HG02759 (cell line): ENCODE results near the gene MED26.
"Not testable (repeated sequence)": the region's sequence is repeated elsewhere in the genome, so short reads cannot be mapped to it uniquely, and the experiment has no call there.

Source experiments
- ATAC-seq: cut with Tn5 transposase; IDR thresholded peaks from one replicate; pipeline ENCODE4 v1.9.1; 2021; ENCODE audit warnings: mild to moderate bottlenecking, moderate library complexity; ENCODE audit not compliant: unreplicated experiment

MED26 gene

DNA sequence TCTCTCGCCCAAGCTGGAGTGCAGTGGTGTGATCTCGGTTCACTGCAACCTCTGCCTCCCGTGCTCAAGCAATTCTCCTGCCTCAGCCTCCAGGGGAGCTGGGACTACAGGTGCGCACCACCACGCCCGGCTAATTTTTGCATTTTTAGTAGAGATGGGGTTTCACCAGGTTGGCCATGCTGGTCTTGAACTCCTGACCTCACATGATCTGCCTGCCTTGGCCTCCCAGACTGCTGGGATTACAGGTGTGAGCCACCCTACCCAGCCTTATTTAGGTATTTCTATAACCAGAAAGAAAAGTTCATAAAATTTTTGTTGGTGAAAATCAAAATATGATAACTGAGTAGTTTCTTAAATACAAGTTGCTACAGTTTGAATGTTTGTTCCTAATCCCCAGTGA, 84.3 kb downstream of the MED26 start:
- ATAC-seq: not testable (repeated sequence)

DNA sequence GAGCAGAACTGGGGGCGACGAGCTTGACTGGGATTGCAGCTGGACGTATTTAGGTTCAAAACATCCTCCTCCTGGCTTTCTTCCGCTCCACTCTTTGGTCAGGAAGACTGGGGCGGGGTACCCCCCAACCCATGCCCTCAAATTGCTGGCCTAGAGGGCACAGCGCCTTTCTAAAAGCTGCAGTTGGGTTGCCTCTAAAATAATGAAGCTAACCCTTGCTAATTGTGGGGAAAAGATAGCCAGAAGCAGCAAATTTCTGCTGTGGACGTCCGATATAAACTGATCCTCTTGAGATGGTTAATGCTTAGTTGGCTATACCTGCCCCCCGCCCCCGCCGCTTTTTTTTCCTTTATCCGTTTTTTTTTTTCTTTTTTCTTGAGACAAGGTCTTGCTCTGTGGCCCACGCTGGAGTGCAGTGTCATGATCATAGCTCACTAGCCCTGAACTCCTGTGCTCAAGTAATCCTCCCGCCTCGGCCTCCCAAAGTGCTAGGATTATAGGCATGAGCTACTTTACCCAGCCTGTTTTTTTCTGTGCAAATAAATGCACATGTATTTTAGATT, 85.0 kb downstream of the MED26 start:
- no peak for ATAC-seq

- peak; percentile 83 for ATAC-seq
Measured at GRCh38 chr19:16542045-16542909, 85.7 kb downstream of the MED26 start, which contains the start of gene CHERP. Gene CHERP (minus strand): TSS chr19:16542437. CDS start chr19:16542378, 59 bp downstream.

DNA sequence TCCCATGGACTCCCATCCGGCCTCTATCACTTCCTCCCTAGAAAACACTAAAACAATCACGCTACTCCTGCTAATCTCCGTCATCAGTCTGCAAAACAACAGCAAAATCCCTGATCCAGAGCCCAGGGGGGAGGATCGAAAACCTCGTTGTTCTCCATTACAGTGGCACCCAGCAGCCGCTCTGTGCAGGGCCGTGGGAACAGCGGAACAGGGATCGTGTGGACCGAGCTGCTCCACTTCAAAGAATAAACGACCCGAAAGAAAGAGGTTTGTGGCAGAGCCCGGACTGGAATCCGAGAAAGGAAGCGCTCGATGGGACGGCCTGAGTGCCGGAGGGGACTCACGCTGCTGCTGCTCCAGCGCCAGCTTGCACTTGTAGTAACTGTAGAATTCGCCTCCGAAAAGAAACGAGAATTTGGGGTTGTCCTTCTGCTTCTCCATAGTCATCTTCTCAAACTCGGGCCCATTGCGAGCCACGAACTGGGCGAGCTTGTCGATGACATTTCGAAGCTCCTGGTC, 86.4 kb downstream of the MED26 start:
- peak; percentile 2 for ATAC-seq

DNA sequence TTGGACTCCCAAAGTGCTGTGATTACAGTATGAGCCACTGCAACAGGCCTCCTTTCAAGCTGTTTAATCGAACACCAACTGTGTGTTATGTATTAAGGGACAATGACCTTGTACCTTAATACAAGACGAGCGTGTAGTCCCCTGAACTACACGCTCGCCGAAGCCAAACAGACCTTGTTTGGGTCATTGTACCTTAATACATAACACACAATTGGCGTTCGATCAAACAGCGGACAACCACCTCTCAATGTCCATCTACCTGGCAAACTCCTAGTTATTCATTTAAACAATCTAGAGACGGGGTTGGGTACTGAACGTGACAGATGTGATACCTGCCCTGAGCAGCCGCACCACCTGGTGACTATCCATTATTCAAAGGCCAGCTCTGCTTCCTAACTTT, 87.1 kb downstream of the MED26 start:
- ATAC-seq: no peak

GRCh38 chr19:16537111-16537510, 90.9 kb downstream of the MED26 start:
- ATAC-seq: no peak

DNA sequence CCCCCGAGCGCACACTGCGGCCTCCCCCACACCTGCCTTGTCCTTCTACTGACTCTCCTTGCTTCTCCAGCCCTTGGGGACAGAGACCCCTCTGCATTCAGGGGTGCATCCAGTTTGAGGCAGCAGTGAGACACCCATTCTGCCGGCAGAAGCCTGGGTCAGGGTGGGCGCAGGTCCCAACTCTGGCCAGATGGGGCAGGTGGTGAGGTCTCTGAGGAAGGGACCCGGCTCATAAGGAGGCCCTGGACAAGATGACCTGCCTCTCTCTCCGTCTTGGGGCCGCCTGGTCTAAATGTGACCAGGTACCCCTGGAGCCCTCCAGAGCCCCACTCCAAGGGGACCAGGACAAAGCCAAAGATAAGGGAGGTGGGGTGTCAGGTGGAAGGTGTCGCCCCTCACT, 91.9 kb downstream of the MED26 start:
- no peak for ATAC-seq

DNA sequence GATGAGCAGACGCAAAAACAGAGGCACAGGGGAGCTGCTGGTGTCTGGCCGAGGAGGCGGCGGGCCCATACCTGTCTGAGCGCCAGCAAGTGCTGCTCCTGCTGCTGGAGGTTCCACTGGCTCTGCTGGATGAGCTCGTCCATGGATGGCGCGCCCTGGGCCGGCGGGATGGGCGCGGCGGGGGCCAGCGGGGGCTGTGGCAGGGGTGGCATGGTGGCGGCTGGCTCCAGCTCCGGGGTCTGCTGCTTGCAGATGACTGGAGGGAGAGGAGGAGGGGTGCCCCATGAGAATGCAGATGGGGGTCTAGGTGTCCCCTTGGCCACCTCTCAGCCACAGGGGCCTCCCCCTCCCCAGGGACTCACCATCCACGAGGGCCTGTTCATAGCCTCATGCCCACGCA, 92.6 kb downstream of the MED26 start:
- ATAC-seq: no peak

DNA sequence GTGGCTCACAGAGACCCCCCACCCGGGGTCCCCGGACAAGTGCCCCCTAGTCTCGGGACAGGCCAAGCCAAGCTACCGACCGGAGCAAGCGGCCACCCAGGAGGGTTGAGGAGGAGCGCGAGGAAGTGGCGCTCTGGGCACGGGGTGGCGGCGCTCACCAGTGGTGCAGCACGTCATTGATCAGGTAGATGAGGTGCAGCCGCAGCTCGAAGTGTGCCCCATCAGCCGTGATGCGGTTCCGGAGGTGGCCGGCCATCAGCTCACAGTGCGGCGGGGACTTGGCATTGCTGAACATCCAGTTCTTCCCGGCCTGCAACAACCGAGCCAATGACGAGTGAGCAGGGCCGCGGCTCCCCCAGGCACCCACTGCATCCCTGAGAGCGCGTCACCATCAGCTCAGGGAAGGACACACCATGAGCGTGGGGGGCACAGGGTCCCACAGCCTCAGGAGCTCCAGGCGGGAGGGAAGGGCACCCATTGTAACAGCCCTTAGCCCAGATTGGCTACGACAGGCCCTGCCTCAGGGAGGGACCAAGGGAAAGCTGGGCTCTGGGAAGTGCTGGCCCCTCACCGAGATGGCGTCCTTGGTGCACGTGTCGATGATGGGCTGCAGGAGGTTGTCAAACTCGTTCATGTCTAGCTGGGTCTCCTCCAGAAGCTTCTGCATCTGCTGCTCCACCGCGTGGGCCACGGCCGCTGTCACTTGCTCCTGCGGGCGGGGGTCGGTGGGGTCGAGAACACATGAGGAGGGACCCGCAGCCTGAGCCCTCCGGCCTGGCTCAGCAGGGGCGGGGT, 95.4 kb downstream of the MED26 start:
- no peak for ATAC-seq

- no peak for ATAC-seq
Measured at GRCh38 chr19:16531380-16531669, 96.7 kb downstream of the MED26 start.

DNA sequence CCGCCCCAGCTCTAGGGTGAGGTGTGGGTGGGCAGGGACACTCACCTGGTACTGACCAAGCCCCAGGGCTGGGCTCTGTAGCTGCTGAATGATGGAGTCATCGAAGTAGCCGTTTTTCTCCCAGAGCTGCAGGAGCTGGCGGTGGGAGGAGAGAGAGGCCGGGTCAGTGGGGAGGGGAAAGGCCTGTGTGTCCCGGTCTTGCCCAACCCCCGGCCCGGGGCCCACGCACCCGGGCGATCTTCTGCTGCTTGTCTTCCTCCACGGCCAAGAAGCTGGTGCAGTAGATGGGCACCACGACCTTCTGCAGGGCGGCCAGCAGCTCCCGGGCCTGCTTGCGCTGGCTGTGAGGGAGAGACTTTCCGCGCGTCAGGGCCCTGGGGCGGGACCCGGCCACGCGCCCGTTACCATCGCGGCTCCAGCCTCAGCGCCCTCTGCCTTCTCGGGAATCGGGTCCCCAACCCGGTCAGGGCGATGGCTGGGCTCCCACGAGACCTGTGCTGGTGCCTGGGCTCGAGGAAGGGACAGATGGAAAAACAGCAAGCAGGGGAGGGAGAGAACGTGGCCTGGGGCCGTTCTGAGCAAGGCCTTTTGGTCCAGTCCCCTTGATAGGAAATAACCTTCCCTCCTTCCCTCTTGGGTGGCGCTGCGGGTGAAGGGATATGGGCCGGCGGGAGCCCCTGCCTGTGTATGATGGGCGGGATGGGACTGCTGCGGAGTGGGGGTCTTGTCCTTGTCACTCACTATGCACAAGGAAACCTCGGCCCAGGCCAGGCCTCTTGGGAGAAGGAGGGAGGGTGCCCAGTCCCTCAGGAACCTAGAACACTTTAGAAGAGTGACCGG, 97.2 kb downstream of the MED26 start:
- ATAC-seq: no peak

GRCh38 chr19:16529466-16530144, 98.4 kb downstream of the MED26 start:
- no peak for ATAC-seq

GRCh38 chr19:16527971-16528521, 100.0 kb downstream of the MED26 start:
- ATAC-seq: no peak

GRCh38 chr19:16527334-16527935, 100.6 kb downstream of the MED26 start:
- no peak for ATAC-seq

- ATAC-seq: no peak
Measured at GRCh38 chr19:16525751-16526481, 102.1 kb downstream of the MED26 start.

DNA sequence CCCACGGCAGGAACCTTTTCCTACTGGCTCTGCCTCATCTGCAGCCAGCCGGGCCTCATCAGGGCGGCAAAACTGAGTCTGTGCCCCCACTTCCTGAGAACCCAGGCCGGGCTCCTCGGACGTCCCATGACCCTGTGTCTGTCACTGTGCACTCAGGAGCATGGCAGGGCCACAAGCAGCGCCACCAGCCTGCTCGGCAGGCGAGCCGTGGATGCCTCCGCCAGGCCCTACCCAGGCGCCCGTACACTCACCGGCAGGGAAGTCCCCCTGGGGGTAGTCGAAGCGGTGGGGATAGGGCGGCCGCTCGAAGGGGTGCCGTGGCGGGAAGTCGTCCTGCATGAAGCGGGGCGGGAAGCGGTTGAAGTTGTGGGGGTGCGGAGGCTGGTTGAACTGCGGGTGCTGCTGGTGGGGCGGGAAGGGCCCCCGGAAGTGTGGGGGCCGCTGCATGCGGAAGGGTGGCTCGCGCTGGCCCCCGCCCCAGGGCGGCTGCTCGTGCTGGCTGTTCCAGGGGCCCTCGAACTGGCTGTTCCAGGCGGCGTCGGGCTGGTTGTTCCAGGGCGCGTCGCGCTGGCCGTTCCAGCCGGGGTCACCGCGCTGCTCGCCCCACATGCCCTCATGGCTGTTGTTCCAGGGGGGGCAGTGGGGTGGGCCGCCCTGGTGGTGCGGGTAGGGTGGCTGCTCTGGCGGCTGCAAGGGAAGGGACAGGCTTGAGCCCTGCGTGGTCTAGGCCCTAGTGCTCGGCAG, 102.8 kb downstream of the MED26 start:
- no peak for ATAC-seq
